Kidney capillary endothelial cell (primary cell): ENCODE results near the gene CDNF.
"Not testable (repeated sequence)": the region's sequence is repeated elsewhere in the genome, so short reads cannot be mapped to it uniquely, and the experiment has no call there.

ENCODE experiments used
- DNase-seq: peaks from one replicate; pipeline ENCODE4 v3.0.0-alpha.2; 2018; ENCODE audit warnings: low spot score

The CDNF gene

DNA sequence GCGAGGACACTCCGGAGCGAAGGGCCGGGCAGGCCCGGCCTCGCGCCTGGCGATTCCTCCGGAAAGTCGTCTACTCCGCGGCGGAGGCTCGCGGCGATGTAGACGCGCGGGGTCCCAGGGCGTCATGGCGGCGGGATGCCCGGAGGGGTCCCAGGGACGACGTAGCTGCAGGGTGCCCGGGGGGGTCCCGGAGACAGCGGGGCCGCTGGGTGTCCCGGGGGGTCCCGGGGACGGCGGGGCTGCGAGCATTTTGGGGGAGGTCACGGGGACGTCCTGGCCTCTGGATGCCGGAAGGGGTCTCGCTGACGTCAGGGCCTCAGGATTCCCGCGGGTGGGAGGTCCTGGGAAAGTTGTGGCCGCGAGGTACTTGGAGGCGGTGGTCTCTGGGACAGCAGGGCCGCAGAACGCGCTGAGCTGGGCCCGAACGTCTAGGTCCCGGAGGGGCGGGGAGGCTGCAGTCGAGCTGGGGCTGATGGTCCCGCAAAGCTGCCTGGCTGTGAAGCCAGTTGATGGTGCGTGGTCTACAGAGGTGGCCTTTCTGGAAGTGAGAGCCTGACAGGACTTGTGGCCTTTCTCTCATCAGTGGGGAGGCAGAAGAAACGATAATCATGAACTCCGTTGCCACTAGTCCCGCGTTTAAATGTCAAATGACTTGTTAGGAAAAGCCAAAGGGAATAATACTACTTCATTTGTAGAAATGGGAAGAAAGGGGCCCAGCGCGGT lies 906 bp upstream of the CDNF start:
- no peak for DNase-seq

DNA sequence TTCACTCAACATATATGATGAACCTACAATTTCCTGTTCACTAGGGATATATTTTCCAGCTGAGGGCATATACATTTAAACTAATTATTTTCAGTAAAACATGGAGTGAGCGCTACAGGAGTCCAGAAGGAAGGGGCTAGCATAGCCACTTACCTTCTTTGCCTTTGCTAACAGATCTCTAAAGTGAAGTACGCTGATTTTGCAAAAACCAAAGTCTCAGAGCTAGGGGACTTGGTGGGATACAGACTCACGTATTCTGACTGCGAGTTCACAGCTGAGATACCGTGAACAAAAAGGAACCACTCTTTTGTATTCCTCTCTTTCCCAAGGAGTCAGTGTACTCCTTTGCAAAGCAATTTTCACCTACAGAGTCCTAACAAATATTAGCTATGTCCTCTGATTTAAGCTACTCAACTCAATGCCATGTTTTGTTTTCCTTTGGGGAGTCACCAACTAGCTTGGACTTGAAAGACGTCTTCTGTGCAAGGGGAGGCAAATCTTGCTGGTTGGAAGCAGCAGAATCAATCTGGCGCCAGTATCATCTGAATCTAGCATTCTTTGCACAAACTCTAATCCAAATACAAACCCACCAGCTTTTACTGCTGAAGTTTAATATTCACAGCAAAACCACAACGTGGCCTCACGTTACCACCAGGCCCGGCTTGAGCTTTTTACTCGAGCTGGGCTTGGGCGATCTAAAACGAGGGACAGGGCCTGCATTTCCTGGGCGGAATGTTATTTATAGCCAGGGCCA lies 657 bp downstream of the CDNF start:
- DNase-seq: peak; percentile 23

DNA sequence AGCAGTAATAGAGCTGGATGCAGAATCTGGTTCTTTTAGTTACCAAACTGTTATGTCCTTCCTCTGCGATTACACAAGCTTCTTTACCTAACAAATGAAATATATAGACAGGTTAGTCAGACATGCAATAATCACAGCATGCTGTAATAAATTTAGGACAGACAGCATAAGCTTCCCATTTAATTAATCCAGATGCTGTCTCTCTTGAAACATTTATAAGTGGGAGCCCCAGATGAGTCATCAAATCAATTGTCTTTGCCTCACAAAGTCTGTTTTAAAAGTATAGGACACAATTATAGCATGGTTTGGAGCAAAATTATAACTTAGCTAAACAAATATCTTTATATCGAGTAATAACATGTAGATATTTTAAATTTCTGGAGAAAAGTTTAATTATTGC lies 1.6 kb downstream of the CDNF start:
- no peak for DNase-seq

- no peak for DNase-seq
Measured at GRCh38 chr10:14833106-14833505, 4.7 kb downstream of the CDNF start.

GRCh38 chr10:14826076-14826829 lies 11.6 kb downstream of the CDNF start:
- no peak for DNase-seq

DNA sequence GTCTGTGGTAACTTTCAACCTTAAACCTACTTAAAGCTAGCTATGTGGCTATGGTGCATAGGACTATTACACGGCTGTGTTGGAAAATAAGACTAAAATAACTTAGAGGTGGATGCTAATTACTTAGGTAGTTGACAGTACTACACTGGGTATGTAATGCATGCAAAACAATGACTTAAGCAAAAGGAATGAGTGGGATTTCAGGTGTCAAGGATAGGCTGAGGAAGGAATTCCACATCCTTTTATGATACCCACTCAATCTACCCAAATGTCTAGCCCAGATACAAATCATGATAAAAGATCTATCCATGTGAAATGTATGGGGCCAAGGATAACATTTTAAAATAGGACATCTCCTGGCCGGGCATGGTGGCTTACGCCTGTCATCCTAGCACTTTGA lies 13.9 kb downstream of the CDNF start:
- no peak for DNase-seq

GRCh38 chr10:14822879-14823755 lies 14.7 kb downstream of the CDNF start:
- peak; percentile 67 for DNase-seq

- DNase-seq: no peak
Measured at GRCh38 chr10:14821635-14822375, 16.0 kb downstream of the CDNF start.

DNA sequence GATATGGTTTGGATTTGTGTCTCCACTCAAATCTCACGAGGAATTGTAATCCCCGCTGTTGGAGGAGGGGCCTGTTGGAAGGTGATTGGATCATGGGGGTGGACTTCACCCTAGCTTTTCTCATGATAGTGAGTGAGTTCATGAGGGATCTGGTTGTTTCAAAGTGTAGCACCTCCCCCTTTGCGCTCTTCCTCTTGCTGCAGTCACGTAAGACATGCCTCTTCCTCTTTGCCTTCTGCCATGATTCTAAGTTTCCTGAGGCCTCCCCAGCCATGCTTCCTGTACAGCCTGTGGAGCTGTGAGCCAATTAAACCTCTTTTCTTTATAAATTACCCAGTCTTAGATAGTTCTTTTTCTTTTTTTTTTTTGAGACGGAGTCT lies 17.1 kb downstream of the CDNF start:
- DNase-seq: no peak

- peak; percentile 62 for DNase-seq
Measured at GRCh38 chr10:14820010-14820774, 17.6 kb downstream of the CDNF start.

GRCh38 chr10:14816717-14817116 lies 21.1 kb downstream of the CDNF start:
- not testable (repeated sequence) for DNase-seq

DNA sequence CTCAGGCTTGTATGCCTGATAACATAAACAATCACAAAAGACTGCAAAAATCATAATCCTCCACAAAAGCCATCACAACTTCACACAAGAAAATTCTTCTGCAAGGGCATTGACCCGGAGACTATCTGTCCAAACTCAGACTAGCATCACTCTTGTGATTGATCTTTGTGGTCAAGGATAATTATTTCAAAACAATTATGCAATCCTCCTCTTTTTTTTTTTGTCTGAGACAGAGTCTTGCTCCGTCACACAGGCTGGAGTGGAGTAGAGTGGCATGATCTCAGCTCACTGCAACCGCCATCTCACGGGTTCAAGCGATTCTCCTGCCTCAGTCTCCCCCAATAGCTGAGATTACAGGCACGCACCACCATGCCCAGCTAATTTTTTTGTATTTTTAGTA lies 22.2 kb downstream of the CDNF start:
- no peak for DNase-seq

DNA sequence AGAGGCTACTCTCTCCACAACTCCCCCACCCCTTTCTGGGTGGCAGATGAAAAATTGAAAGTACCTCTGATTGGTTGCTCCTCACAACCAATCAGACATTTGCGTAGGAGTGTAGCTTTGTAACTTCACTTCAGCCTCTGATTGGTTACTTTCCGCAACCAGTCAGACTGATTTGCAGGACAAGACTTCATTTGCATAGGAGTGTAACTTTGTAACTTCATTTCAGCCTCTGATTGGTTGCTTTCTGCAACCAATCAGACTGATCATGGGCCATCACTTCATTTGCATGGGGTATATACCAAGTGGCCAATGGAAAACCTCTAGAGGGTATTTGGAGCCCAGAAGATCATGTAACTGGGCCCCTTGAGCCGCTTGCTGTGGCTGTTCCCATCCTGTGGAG lies 25.6 kb downstream of the CDNF start:
- DNase-seq: no peak

DNA sequence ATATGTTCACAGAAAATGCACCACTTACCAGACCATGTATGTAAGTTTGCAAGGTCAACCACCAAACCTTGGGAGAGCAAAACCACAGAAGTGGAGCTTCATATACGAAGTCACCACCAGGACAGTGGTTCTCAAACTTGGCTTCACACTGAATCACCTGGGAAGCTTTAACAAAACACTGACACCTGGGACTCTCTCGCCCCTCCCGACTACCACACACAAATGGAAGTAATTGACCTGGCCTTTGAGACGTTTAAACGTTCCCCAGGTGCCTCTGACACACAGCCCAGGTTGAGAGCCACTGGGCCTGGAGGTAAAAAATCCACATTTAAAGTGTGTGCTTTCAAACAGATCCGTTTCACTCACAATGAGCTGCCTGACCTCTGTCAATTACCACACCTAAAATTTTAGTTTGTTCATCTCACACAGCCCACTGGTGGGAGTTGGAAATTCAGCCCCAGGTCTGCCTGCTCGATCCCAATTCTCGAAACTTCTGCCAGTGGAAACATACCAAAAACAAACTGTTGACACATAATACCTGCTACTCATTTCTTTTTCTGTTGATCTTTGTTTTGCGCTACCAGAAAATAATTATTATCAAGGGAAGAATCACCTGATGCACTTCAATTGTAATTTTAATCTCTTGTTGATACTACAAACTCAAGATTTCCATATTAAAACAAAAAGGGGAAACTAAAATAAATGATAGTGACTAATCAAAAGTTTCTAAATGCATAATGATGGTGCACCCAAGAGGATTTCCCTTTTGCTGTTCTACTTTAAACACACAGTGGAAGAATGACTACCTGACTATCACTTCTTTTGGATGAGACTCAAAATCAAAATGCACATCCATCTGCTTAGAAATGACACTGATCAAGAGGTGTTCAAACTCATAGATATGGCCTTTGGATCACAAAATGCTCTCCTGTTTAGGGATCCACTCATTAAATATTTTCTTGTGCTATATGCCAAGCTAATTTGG lies 26.6 kb downstream of the CDNF start:
- DNase-seq: no peak

GRCh38 chr10:14806318-14806717 lies 31.5 kb downstream of the CDNF start:
- DNase-seq: no peak

GRCh38 chr10:14803827-14804226 lies 34.0 kb downstream of the CDNF start:
- DNase-seq: no peak

- DNase-seq: no peak
Measured at GRCh38 chr10:14801723-14802122, 36.1 kb downstream of the CDNF start.

DNA sequence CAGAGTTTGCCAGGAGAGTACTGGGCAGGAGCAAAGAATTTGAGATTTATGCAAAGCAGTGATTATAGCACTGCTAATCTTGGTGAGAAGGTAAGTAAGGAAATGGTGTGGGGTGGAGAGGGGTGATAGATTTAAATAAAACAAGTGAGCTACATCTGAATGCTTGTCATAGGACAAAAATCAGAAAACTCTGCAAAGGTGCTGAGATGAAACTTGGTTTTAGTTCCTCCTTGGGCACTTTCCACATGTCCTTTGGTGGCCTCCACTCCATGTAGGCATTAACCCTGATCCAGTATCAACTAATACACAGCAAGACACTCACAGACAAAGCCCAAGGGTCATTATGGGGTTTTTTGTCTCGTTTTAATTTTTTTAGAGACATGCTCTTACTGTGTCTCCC lies 37.4 kb downstream of the CDNF start:
- DNase-seq: no peak

GRCh38 chr10:14798636-14799035 lies 39.2 kb downstream of the CDNF start:
- peak; percentile 86 for DNase-seq
